HepG2 (cell line): Measurements from ENCODE around the gene MYH10. TPM values are rescaled to one million over a fixed set of nuclear protein-coding genes. Genes with fewer than 3 reads are reported as not detected.
A peak's percentile ranks its signal among the peaks of the same experiment; 100 is the strongest.

Source experiments
- ATAC-seq: fragments of 200-7000 bp; cut with Tn5 transposase; 3 replicates; pipeline ENCODE4 v1.9.1; 2020; ENCODE audit warnings: mild to moderate bottlenecking, moderate library complexity
- BruUV-seq: library from RNA; stranded (reverse); fragments of 400-500 nt; replicated peaks from 2 replicates; lab custom pipeline; 2021; lab: Mats Ljungman, UMichigan
- CTCF ChIA-PET: fragments of 300-600 bp; formaldehyde crosslinking; extraction: SDS; loops from one replicate; lab custom pipeline; 2021; ENCODE audit warnings: low total read pairs, inconsistent platforms, low intra/inter-chr PET ratio; lab: Yijun Ruan, JAX
- POLR2A ChIA-PET: fragments of 350-600 bp; sonication (Branson Sonifier 250); formaldehyde crosslinking; loops from one replicate; lab custom pipeline; 2020; ENCODE audit warnings: antibody characterized with exemption, inconsistent platforms; lab: Yijun Ruan, JAX
- DNase-seq: peaks from one replicate; pipeline ENCODE4 v3.0.0-alpha.2; 2015; ENCODE audit warnings: low spot score
- FAIRE-seq: peaks from 3 replicates; lab custom pipeline; 2011; peaks lifted over from hg19 to GRCh38; lab: Jason Lieb, UNC
- H2AFZ ChIP-seq: one replicate; pipeline ENCODE4 v1.6.1; 2011; ENCODE audit warnings: low read length, inconsistent platforms
- H3K27ac ChIP-seq: fragments of 300-600 bp; 3 replicates; pipeline ENCODE4 v1.8.0; 2011; ENCODE audit warnings: mixed run types, mild to moderate bottlenecking, mixed read lengths, low read length, inconsistent platforms; ENCODE audit not compliant: insufficient read depth; ENCODE audit errors: extremely low read length
- H3K27me3 ChIP-seq, 2 experiments: fragments of 200-600 bp in 1 of 2; 2 replicates in 1 of 2; 3 replicates in 1 of 2; pipeline versions ENCODE4 v1.6.0 to v1.8.0; 2011; ENCODE audit warnings: low read length in 2 of 2, mild to moderate bottlenecking in 2 of 2, moderate library complexity in 2 of 2, inconsistent platforms in 1 of 2; ENCODE audit not compliant: insufficient read depth in 2 of 2, control insufficient read depth in 1 of 2
- H3K36me3 ChIP-seq, 2 experiments: fragments of 200-600 bp in 1 of 2; replicated peaks in 1 of 2; 2 replicates in 1 of 2; 3 replicates in 1 of 2; pipeline versions ENCODE4 v1.5.1 to v1.8.0; 2011; ENCODE audit warnings: low read length in 2 of 2, inconsistent platforms in 1 of 2; ENCODE audit not compliant: insufficient read depth in 2 of 2, control insufficient read depth in 1 of 2
- H3K4me1 ChIP-seq: 2 replicates; pipeline ENCODE4 v1.5.1; 2012; ENCODE audit warnings: low read length, inconsistent platforms; ENCODE audit not compliant: insufficient read depth
- H3K4me2 ChIP-seq: 2 replicates; pipeline ENCODE4 v1.6.0; 2011; ENCODE audit warnings: low read depth, low read length, inconsistent platforms
- H3K4me3 ChIP-seq, 3 experiments: fragments of 200-600 bp in 1 of 3; sonication (generic), shearing (Covaris generic) in 1 of 3; replicated peaks in 1 of 3; 2 replicates each; pipeline ENCODE4 v1.5.1; 2011 to 2016; ENCODE audit warnings: low read length in 3 of 3, inconsistent platforms in 2 of 3, low read depth in 2 of 3, mild to moderate bottlenecking in 2 of 3, control low read depth in 1 of 3, mixed read lengths in 1 of 3; ENCODE audit not compliant: insufficient read depth in 1 of 3
- H3K79me2 ChIP-seq: one replicate; pipeline ENCODE4 v1.6.1; 2011; ENCODE audit warnings: low read length, inconsistent platforms; ENCODE audit not compliant: insufficient read depth
- H3K9ac ChIP-seq: 2 replicates; pipeline ENCODE4 v1.6.0; 2011; ENCODE audit warnings: mild to moderate bottlenecking, low read depth, low read length, inconsistent platforms; ENCODE audit not compliant: insufficient read depth
- H3K9me3 ChIP-seq: 2 replicates; pipeline ENCODE4 v1.5.1; 2012; ENCODE audit warnings: mild to moderate bottlenecking, low read length
- H4K20me1 ChIP-seq: 2 replicates; pipeline ENCODE4 v1.6.0; 2011; ENCODE audit warnings: inconsistent platforms, mild to moderate bottlenecking, low read length, moderate library complexity; ENCODE audit not compliant: insufficient read depth
- HNRNPH1 ChIP-seq: fragments of 200-400 bp; formaldehyde crosslinking; optimal IDR thresholded peaks from 2 replicates; pipeline ENCODE3; 2017; ENCODE audit warnings: mild to moderate bottlenecking, low read depth, low read length
- HOXD1 ChIP-seq: sonication (generic); formaldehyde crosslinking; IDR thresholded peaks from 2 replicates; pipeline ENCODE4 v1.5.0; 2020; ENCODE audit warnings: missing genetic modification reagents
- MYNN ChIP-seq: sonication (generic); formaldehyde crosslinking; IDR thresholded peaks from 2 replicates; pipeline ENCODE4 v1.4.0; 2020; ENCODE audit warnings: mild to moderate bottlenecking, low read depth, missing genetic modification reagents
- NFIC ChIP-seq: IDR thresholded peaks from 2 replicates; pipeline ENCODE4 v1.6.1; 2012; ENCODE audit warnings: mild to moderate bottlenecking, low read length, inconsistent platforms
- SALL2 ChIP-seq: sonication (generic); formaldehyde crosslinking; IDR thresholded peaks from 2 replicates; pipeline ENCODE4 v1.8.1; 2023; ENCODE audit warnings: mild to moderate bottlenecking, missing genetic modification reagents, inconsistent platforms
- ZBTB42 ChIP-seq: sonication (generic); formaldehyde crosslinking; IDR thresholded peaks from 2 replicates; pipeline ENCODE4 v1.5.0; 2020; ENCODE audit warnings: mild to moderate bottlenecking, missing genetic modification reagents
- ZBTB7B ChIP-seq: sonication (generic); formaldehyde crosslinking; IDR thresholded peaks from 2 replicates; pipeline ENCODE4 v1.4.0; 2020; ENCODE audit warnings: missing genetic modification reagents
- ZFP82 ChIP-seq: sonication (generic); formaldehyde crosslinking; IDR thresholded peaks from 2 replicates; pipeline ENCODE4 v1.5.1; 2020; ENCODE audit warnings: mild to moderate bottlenecking, missing genetic modification reagents, borderline replicate concordance
- ZNF121 ChIP-seq: sonication (generic); formaldehyde crosslinking; IDR thresholded peaks from 2 replicates; pipeline ENCODE4 v1.5.0; 2020; ENCODE audit warnings: mild to moderate bottlenecking, missing genetic modification reagents
- ZNF143 ChIP-seq: sonication (generic); formaldehyde crosslinking; IDR thresholded peaks from 2 replicates; pipeline ENCODE4 v1.4.0; 2020; ENCODE audit warnings: missing genetic modification reagents
- ZNF350 ChIP-seq: sonication (generic); formaldehyde crosslinking; IDR thresholded peaks from 2 replicates; pipeline ENCODE4 v1.4.0; 2020; ENCODE audit warnings: mild to moderate bottlenecking, low read depth, missing genetic modification reagents, borderline replicate concordance
- ZNF598 ChIP-seq: sonication (generic); formaldehyde crosslinking; IDR thresholded peaks from 2 replicates; pipeline ENCODE4 v1.5.1; 2020; ENCODE audit warnings: mild to moderate bottlenecking, missing genetic modification reagents, borderline replicate concordance
- ZNF75D ChIP-seq: sonication (generic); formaldehyde crosslinking; IDR thresholded peaks from 2 replicates; pipeline ENCODE4 v1.8.1; 2023; ENCODE audit warnings: missing genetic modification reagents, mild to moderate bottlenecking, borderline replicate concordance
- ZNF770 ChIP-seq: sonication (generic); formaldehyde crosslinking; IDR thresholded peaks from 2 replicates; pipeline ENCODE4 v1.5.0; 2020; ENCODE audit warnings: mild to moderate bottlenecking, missing genetic modification reagents
- WGBS: methylation state at CpG from one replicate; pipeline ENCODE4 v1.1.6; 2017; ENCODE audit warnings: low lambda C conversion rate; 5-methylcytosine and 5-hydroxymethylcytosine counted together
- in situ Hi-C: cut with HindIII; loops from 2 replicates; pipeline ENCODE4 v1.10.0; 2017; ENCODE audit warnings: low pct_unique_long_range_greater_than_20kb; ENCODE audit not compliant: extremely low pct_ligation_motif_present
- intact Hi-C: fragments of 100-400 bp; cut with micrococcal nuclease; formaldehyde crosslinking; loops from one replicate; pipeline ENCODE4 v1.10.0; 2022; ENCODE audit not compliant: unreplicated experiment
- polyA plus RNA-seq, 8 experiments: library from polyadenylated mRNA; depleted of rRNA in 3 of 8; stranded (reverse) in 7 of 8; unstranded in 1 of 8; fragments of >200 nt; fragmentation: Illumina TruSeq in 4 of 8; extraction: Trizol in 4 of 8; gene quantifications; 2 replicates each; pipeline versions ENCODE4 v1.2.1 to v1.2.3, GENCODE V29; 2011 to 2016; ENCODE audit warnings: low read depth in 4 of 8, missing spikeins in 1 of 8, mixed read lengths in 1 of 8; ENCODE audit not compliant: insufficient read depth in 1 of 8
- total RNA-seq, 5 experiments: library from RNA; depleted of rRNA; stranded (reverse); fragments of >200 nt; fragmentation: Illumina TruSeq; extraction: Trizol; gene quantifications; 2 replicates each; pipeline ENCODE4 v1.2.3, GENCODE V29; 2016; ENCODE audit warnings: low read depth in 1 of 5

The MYH10 gene
- total and polyA plus RNA-seq, 2 of the 13 experiments (the other 11 are each of a cell fraction or from before 2014, with no cell fraction given) = 43.4 to 68.6 TPM

- WGBS = 93% methylated on average over 2 of the region's 2 CpGs
- POLR2A ChIA-PET = no interaction called here
- no peak for FAIRE-seq
These were observed 188.2 kb downstream of the MYH10 start for GRCh38 chr17:8442310-8442709.

GRCh38 chr17:8441690-8442089 is 188.8 kb downstream of the MYH10 start:
- no peak for DNase-seq
- no peak for ATAC-seq
- WGBS = 99% methylated on average over 2 of the region's 2 CpGs
- Histone ChIP-seq H3K4me2 (no peak overlapping the region), H3K27ac (no peak overlapping the region), H2AFZ (no peak overlapping the region), H3K9ac (no peak overlapping the region), H3K4me1 (peaks cover 89% of the 10 kb centered on the region), H4K20me1 (peaks cover 37% of the 10 kb centered on the region), H3K36me3 (peaks cover 3 to 27% of the 10 kb centered on the region in 2 experiments; a peak in 4 of 5 replicates), H3K4me3 (no peak overlapping the region), H3K27me3 (no peaks in the 10 kb centered on the region; a peak in 1 of 5 replicates), H3K79me2 (peaks cover 80% of the 10 kb centered on the region), H3K9me3 (no peaks in the 10 kb centered on the region)
- FAIRE-seq = no peak
- TF ChIP-seq MYNN (CRISPR knock-in tag) (no peak), ZBTB42 (no peak), ZBTB7B (CRISPR knock-in tag) (no peak), NFIC (no peak), HNRNPH1 (no peak), ZNF143 (CRISPR knock-in tag) (no peak), ZNF75D (CRISPR knock-in tag) (no peak), ZFP82 (no peak), SALL2 (CRISPR knock-in tag) (no peak), ZNF598 (CRISPR knock-in tag) (no peak), HOXD1 (CRISPR knock-in tag) (no peak)
- no TSS peak for BruUV-seq
- POLR2A ChIA-PET = no interaction called here
- in situ Hi-C loops (no loop called here), intact Hi-C loops (no loop called here)
- CTCF ChIA-PET = no interaction called here

More at GRCh38 chr17:8442310-8442709, 188.2 kb downstream of the MYH10 start:
- Histone ChIP-seq H3K36me3 (peaks cover 3 to 29% of the 10 kb centered on the region in 2 experiments; a peak in 4 of 5 replicates), H2AFZ (no peak overlapping the region), H3K27ac (no peak overlapping the region), H3K4me3 (no peak overlapping the region), H3K9me3 (no peaks in the 10 kb centered on the region), H4K20me1 (peaks cover 32% of the 10 kb centered on the region), H3K4me2 (no peak overlapping the region), H3K9ac (no peak overlapping the region), H3K4me1 (peaks cover 95% of the 10 kb centered on the region), H3K27me3 (no peaks in the 10 kb centered on the region), H3K79me2 (peaks cover 74% of the 10 kb centered on the region)
- TF ChIP-seq ZNF350 (CRISPR knock-in tag) = no peak
- peak; percentile 92 for TF ChIP-seq ZNF121 (CRISPR knock-in tag)
- peak; percentile 66; the same call in 1 of the 2 replicates for TF ChIP-seq ZNF770
- intact Hi-C loops (no loop called here), in situ Hi-C loops (no loop called here)
- no TSS peak for BruUV-seq
- CTCF ChIA-PET = no interaction called here
- DNase-seq (no peak), ATAC-seq (no peak)
